Measurements from ENCODE around the gene CDK7. TPM values are rescaled to one million over a fixed set of nuclear protein-coding genes. Genes with fewer than 3 reads are reported as not detected.

Gene CDK7
- total RNA-seq, result 43.8 and 44.5 TPM in 2 replicates

DNA sequence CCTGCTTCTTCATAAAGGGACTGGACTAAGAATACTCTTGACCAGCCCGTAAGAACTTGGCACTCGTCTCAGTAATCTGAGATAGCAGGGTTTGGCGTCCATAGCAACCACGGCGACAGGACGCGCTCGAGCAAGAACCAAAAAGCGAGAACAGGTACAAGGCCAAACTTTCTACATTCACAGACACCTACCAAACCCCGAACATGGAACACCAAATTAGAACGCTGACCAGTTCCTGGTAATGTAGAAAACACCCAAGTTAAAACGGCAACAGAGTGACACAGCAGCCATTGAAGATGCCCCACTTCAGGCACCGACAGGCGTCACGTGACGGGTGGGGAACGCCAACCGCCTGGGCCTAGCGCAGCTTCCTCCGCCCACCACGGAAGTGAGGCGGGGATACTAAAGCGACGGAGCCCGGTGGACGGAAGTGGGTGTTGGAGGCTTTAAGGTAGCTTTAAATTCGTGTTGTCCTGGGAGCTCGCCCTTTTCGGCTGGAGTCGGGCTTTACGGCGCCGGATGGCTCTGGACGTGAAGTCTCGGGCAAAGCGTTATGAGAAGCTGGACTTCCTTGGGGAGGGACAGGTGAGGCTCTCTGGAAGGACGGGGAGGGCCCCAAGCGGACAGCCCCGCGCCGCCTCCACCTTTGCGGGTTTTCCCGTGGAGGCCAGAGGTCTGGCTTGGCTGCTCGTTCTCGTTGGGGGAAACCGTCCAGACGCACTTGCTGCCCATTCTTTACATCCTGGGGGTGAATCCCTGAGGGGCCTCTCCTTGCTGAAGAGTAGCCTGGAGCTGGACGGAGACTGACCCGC is at the start of gene CDK7:
Gene CDK7 (plus strand): TSS at position 430 of the 812 bp plus-strand sequence. CDS start 90 bp downstream, at position 520.

GRCh38 chr5:69189162-69190086 is 45.3 kb upstream of the CDK7 start, which contains the start of gene CENPH:
Gene CENPH, plus strand, starts transcription at chr5:69189583. Its CDS starts 52 bp downstream, at chr5:69189635.

Other genes with a start within 250 kb of the CDK7 start
- 44.1 and 51.1 TPM in 2 replicates for gene SLC30A5, start 140.9 kb upstream of the CDK7 start, total RNA-seq
- gene CCNB1, start 67.7 kb upstream of the CDK7 start, total RNA-seq, result 21.6 and 23.4 TPM in 2 replicates
- gene CENPH, start 45.3 kb upstream of the CDK7 start, total RNA-seq, result 2.8 and 4.9 TPM in 2 replicates
- gene CCDC125, start 97.9 kb downstream of the CDK7 start, total RNA-seq, result 3.2 and 4.2 TPM in 2 replicates
- 15.7 and 15.9 TPM in 2 replicates for gene AK6, start 134.6 kb downstream of the CDK7 start, total RNA-seq
- 62.5 and 63.3 TPM in 2 replicates for gene TAF9, start 134.6 kb downstream of the CDK7 start, total RNA-seq
- 20.3 and 24.8 TPM in 2 replicates for gene RAD17, start 134.9 kb downstream of the CDK7 start, total RNA-seq
- gene MARVELD2, start 180.2 kb downstream of the CDK7 start, total RNA-seq, result 2.9 and 3.3 TPM in 2 replicates